ENCODE data around the gene ATG101.

DNA sequence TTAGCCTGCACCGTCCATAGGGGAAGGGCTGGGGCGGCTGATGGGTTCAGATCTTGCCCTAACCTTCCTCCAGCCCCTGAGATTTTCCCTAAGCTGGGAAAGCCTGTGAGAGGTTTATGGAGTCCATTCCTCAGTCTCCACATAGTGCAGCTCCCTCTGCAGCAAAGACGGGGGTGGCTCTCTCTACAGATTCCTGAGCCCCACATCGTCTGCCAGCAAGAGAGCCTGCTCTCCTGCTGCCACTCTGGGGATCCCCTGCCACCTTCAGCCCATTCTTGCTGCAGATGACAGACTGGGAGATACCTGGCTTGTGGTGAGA lies 12.8 kb downstream of the ATG101 start:
- TF ChIP-seq POLR2A (IDR thresholded peaks at IDR 0.05): no peak
- TF ChIP-seq, protein P1, sequence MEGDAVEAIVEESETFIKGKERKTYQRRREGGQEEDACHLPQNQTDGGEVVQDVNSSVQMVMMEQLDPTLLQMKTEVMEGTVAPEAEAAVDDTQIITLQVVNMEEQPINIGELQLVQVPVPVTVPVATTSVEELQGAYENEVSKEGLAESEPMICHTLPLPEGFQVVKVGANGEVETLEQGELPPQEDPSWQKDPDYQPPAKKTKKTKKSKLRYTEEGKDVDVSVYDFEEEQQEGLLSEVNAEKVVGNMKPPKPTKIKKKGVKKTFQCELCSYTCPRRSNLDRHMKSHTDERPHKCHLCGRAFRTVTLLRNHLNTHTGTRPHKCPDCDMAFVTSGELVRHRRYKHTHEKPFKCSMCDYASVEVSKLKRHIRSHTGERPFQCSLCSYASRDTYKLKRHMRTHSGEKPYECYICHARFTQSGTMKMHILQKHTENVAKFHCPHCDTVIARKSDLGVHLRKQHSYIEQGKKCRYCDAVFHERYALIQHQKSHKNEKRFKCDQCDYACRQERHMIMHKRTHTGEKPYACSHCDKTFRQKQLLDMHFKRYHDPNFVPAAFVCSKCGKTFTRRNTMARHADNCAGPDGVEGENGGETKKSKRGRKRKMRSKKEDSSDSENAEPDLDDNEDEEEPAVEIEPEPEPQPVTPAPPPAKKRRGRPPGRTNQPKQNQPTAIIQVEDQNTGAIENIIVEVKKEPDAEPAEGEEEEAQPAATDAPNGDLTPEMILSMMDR (IDR thresholded peaks at IDR 0.05): no peak
